ENCODE measurements around the gene ATP8B4. TPM values are rescaled to one million over a fixed set of nuclear protein-coding genes. Genes with fewer than 3 reads are reported as not detected.
A peak's percentile ranks its signal among the peaks of the same experiment; 100 is the strongest.

ATP8B4 gene
- total and polyA plus RNA-seq, 2 donors (not counting 1 experiment from before 2014, with no cell fraction given): 0.42 TPM; not detected in 1

DNA sequence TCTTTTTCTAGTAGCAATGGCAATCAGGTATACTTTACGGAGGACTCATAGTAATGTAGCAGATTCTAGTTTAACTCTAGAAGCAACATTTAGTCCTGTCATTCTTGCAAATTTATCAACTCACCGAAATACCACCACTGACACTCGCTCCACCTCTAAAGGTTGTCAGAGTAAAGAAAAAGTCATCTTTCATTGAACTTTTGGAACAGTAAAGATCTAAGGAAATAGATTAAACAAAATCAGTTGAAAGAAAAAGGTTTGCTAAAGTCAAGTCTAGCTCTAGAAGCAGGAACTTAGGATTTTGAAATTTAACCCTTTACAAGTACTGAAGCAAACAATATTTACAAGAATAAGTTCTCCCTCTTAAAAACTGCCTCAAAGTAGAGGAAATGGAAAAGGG, 8.7 kb downstream of the ATP8B4 start:
- Histone ChIP-seq H2AFZ (ENCODE audit: insufficient read depth, low read depth, low read length, poor library complexity, severe bottlenecking) (no peak overlapping the region), H3K27ac (ENCODE audit: low read length in 2 of 2) (no peak overlapping the region), H3K4me3 (ENCODE audit: control extremely low read depth in 1 of 5, extremely low read depth in 1 of 5, insufficient read depth in 1 of 5, low read depth in 2 of 5, low read length in 4 of 5) (no peak overlapping the region), H3K4me1 (ENCODE audit: control insufficient read depth in 2 of 2, insufficient read depth in 2 of 2, low read length in 2 of 2) (peaks cover 19 to 23% of the 10 kb centered on the region in 2 donors), H3K36me3 (replicated peaks in 1 of 2; ENCODE audit: control extremely low read depth in 1 of 2, control insufficient read depth in 1 of 2, extremely low read depth in 1 of 2, insufficient read depth in 2 of 2, low read length in 1 of 2) (no peaks in the 10 kb centered on the region), H3K4me2 (replicated peaks; ENCODE audit: low read depth, low read length, poor library complexity, severe bottlenecking) (no peak overlapping the region), H3K27me3 (replicated peaks in 1 of 4; ENCODE audit: control extremely low read depth in 1 of 4, control insufficient read depth in 3 of 4, insufficient read depth in 4 of 4, low read length in 3 of 4) (peaks cover 0 to 2% (median under 1%) of the 10 kb centered on the region in 4 experiments), H3K9ac (ENCODE audit: low read length) (no peak overlapping the region), H3K79me2 (ENCODE audit: control insufficient read depth, insufficient read depth, low read length) (no peaks in the 10 kb centered on the region), H3K9me3 (ENCODE audit: control extremely low read depth in 1 of 3, control insufficient read depth in 2 of 3, insufficient read depth in 1 of 3, low read length in 2 of 3) (no peaks in the 10 kb centered on the region), H4K20me1 (ENCODE audit: control insufficient read depth, insufficient read depth, low read length, poor library complexity, severe bottlenecking) (no peaks in the 10 kb centered on the region)
- H3K27ac Mint-ChIP-seq: no peak overlapping the region
- TF ChIP-seq, protein P1, sequence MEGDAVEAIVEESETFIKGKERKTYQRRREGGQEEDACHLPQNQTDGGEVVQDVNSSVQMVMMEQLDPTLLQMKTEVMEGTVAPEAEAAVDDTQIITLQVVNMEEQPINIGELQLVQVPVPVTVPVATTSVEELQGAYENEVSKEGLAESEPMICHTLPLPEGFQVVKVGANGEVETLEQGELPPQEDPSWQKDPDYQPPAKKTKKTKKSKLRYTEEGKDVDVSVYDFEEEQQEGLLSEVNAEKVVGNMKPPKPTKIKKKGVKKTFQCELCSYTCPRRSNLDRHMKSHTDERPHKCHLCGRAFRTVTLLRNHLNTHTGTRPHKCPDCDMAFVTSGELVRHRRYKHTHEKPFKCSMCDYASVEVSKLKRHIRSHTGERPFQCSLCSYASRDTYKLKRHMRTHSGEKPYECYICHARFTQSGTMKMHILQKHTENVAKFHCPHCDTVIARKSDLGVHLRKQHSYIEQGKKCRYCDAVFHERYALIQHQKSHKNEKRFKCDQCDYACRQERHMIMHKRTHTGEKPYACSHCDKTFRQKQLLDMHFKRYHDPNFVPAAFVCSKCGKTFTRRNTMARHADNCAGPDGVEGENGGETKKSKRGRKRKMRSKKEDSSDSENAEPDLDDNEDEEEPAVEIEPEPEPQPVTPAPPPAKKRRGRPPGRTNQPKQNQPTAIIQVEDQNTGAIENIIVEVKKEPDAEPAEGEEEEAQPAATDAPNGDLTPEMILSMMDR (IDR thresholded peaks at IDR 0.05): no peak
- ATAC-seq (ENCODE audit: low read depth): no peak
- intact Hi-C loops (cut with micrococcal nuclease): no loop called here
- no CpG with 5 or more reads among the region's 3 CpGs for WGBS (ENCODE audit: insufficient coverage)
- no peaks in the 10 kb centered on the region for H3K9me3 Mint-ChIP-seq (ENCODE audit: insufficient read depth)
- H3K27me3 Mint-ChIP-seq: no peaks in the 10 kb centered on the region
- DNase-seq: no peak
- POLR2A ChIA-PET: no interaction called here
- peaks cover 31% of the 10 kb centered on the region for H3K4me1 Mint-ChIP-seq
- no peak overlapping the region for H3K4me3 Mint-ChIP-seq
- CTCF ChIA-PET: interaction anchor here (1.1 kb wide), 1 partner anchor 17 kb away, joined by 3 read pairs; no protein-coding TSS in a partner anchor

DNA sequence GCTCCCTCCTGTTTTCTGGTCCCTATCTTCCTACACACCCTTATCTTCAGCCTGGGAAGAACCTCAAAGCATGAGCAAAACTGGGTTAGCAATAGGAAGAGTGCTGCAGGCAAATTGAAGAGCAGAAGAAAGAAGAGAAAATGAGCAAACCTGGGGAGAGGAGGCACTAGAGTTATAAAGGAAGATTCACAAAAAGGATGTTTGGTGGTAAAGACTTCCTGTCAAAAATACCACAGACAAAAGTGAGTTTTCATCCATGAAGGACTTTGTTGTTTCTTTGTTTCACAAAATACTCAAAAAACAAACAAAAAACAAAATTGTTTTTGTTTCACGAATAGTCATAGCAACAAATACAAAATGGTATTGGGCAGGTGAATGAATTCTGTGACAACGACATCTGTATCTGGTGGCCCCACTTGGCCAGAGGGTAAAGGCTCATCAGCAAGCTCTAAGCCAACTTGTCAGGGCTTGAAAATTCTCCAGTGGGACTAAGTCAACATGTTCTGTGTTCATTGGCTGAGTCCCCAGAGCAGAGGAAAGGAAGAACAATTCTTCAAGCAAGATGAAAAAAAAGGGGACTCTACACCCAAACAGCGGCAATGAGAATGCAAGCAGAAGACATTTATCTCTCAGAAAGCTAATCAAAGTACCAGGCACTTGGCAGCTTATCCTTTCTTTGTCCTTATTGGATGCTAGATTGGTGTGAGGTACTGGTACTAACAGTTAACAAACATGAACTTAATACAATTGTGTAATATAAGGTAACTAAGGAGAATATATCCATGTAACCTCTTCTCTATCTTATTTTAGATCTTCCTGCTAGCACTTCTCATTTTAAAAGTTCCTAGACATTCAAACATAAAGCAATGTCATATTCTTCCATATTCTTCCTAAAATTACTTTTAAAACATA, 9.7 kb downstream of the ATP8B4 start:
- no peak overlapping the region for H3K4me2 ChIP-seq (replicated peaks; ENCODE audit: low read depth, low read length, poor library complexity, severe bottlenecking)
- H3K4me3 ChIP-seq (ENCODE audit: control extremely low read depth in 1 of 5, extremely low read depth in 1 of 5, insufficient read depth in 1 of 5, low read depth in 2 of 5, low read length in 4 of 5): no peak overlapping the region
- peak overlapping the region; percentile 2 for H3K27ac Mint-ChIP-seq
- ChIA-PET CTCF (no interaction called here), POLR2A (no interaction called here)
- no peaks in the 10 kb centered on the region for H3K27me3 ChIP-seq (replicated peaks in 1 of 4; ENCODE audit: control extremely low read depth in 1 of 4, control insufficient read depth in 3 of 4, insufficient read depth in 4 of 4, low read length in 3 of 4)
- no peaks in the 10 kb centered on the region for H3K27me3 Mint-ChIP-seq
- no peak overlapping the region for H2AFZ ChIP-seq (ENCODE audit: insufficient read depth, low read depth, low read length, poor library complexity, severe bottlenecking)
- H3K4me1 ChIP-seq (ENCODE audit: control insufficient read depth in 2 of 2, insufficient read depth in 2 of 2, low read length in 2 of 2): peaks cover 19 to 20% of the 10 kb centered on the region in 2 donors
- H3K9ac ChIP-seq (ENCODE audit: low read length): no peak overlapping the region
- peaks cover 29% of the 10 kb centered on the region for H3K4me1 Mint-ChIP-seq
- intact Hi-C loops (cut with micrococcal nuclease): no loop called here
- TF ChIP-seq EZH2 (IDR thresholded peaks at IDR 0.05; ENCODE audit: borderline replicate concordance, insufficient read depth, low read depth, low read length, poor library complexity, severe bottlenecking): no peak
- TF ChIP-seq, protein P1 (IDR thresholded peaks at IDR 0.05): no peak
- no peaks in the 10 kb centered on the region for H3K9me3 Mint-ChIP-seq (ENCODE audit: insufficient read depth)
- ATAC-seq (ENCODE audit: low read depth) (no peak), DNase-seq (no peak)
- H3K36me3 ChIP-seq (replicated peaks in 1 of 2; ENCODE audit: control extremely low read depth in 1 of 2, control insufficient read depth in 1 of 2, extremely low read depth in 1 of 2, insufficient read depth in 2 of 2, low read length in 1 of 2): no peaks in the 10 kb centered on the region
- no peaks in the 10 kb centered on the region for H3K9me3 ChIP-seq (ENCODE audit: control extremely low read depth in 1 of 3, control insufficient read depth in 2 of 3, insufficient read depth in 1 of 3, low read length in 2 of 3)
- no peaks in the 10 kb centered on the region for H4K20me1 ChIP-seq (ENCODE audit: control insufficient read depth, insufficient read depth, low read length, poor library complexity, severe bottlenecking)
- WGBS (ENCODE audit: insufficient coverage): 13% methylated on average over 1 of the region's 3 CpGs
- no peak overlapping the region for H3K4me3 Mint-ChIP-seq
- H3K27ac ChIP-seq (ENCODE audit: low read length in 2 of 2): peak overlapping the region in 1 of 2 donors; percentile 9
- no peaks in the 10 kb centered on the region for H3K79me2 ChIP-seq (ENCODE audit: control insufficient read depth, insufficient read depth, low read length)

All from B cell (primary cell).